Neural progenitor cell (in vitro differentiated cells): ENCODE results near the gene ZNF140. TPM values are rescaled to one million over a fixed set of nuclear protein-coding genes. Genes with fewer than 3 reads are reported as not detected.
A peak's percentile ranks its signal among the peaks of the same experiment; 100 is the strongest.

ENCODE experiments used
- DNase-seq: peaks from one replicate; pipeline ENCODE4 v3.0.0-alpha.2; 2016; ENCODE audit warnings: low spot score
- H2AFZ ChIP-seq: fragments of 200-600 bp; sonication (generic); replicated peaks from 2 replicates; pipeline ENCODE4 v1.6.1; 2016; ENCODE audit warnings: antibody characterized with exemption
- H3F3A ChIP-seq: fragments of 200-600 bp; sonication (generic); 2 replicates; pipeline ENCODE4 v1.6.1; 2016; ENCODE audit warnings: antibody characterized with exemption, low read depth
- H3K27ac ChIP-seq: fragments of 200-600 bp; sonication (generic); 2 replicates; pipeline ENCODE4 v1.5.1; 2016; ENCODE audit warnings: mild to moderate bottlenecking
- H3K27me3 ChIP-seq: fragments of 200-600 bp; sonication (generic); 2 replicates; pipeline ENCODE4 v1.6.1; 2016; ENCODE audit warnings: mild to moderate bottlenecking, moderate library complexity
- H3K36me3 ChIP-seq: fragments of 200-600 bp; sonication (generic); 2 replicates; pipeline ENCODE4 v1.5.1; 2016
- H3K4me1 ChIP-seq: fragments of 200-600 bp; sonication (generic); 2 replicates; pipeline ENCODE4 v1.6.1; 2016; ENCODE audit warnings: mixed run types
- H3K4me2 ChIP-seq: fragments of 200-600 bp; sonication (generic); 2 replicates; pipeline ENCODE4 v1.6.1; 2016
- H3K4me3 ChIP-seq: fragments of 200-600 bp; sonication (generic); 2 replicates; pipeline ENCODE4 v1.5.1; 2016
- H3K79me2 ChIP-seq: fragments of 200-600 bp; sonication (generic); 2 replicates; pipeline ENCODE4 v1.6.1; 2016; ENCODE audit warnings: low read depth
- H3K9ac ChIP-seq: fragments of 200-600 bp; sonication (generic); 2 replicates; pipeline ENCODE4 v1.6.1; 2016
- H3K9me3 ChIP-seq: fragments of 200-600 bp; sonication (generic); 2 replicates; pipeline ENCODE4 v1.5.1; 2016; ENCODE audit warnings: low read depth
- H4K20me1 ChIP-seq: fragments of 200-600 bp; sonication (generic); 2 replicates; pipeline ENCODE4 v1.6.1; 2016; ENCODE audit warnings: low read depth
- H3K27ac Mint-ChIP-seq: 3 replicates; pipeline ENCODE4 v1.8.0; 2021; ENCODE audit warnings: mixed read lengths
- H3K27me3 Mint-ChIP-seq: 2 replicates; pipeline ENCODE4 v1.8.0; 2022; ENCODE audit warnings: low read depth, mild to moderate bottlenecking, inconsistent platforms, moderate library complexity, mixed read lengths; ENCODE audit not compliant: insufficient read depth
- H3K36me3 Mint-ChIP-seq: 3 replicates; pipeline ENCODE4 v1.8.0; 2021; ENCODE audit warnings: mixed read lengths
- H3K4me1 Mint-ChIP-seq: 3 replicates; pipeline ENCODE4 v1.8.0; 2021; ENCODE audit warnings: mixed read lengths
- H3K4me3 Mint-ChIP-seq: 3 replicates; pipeline ENCODE4 v1.8.0; 2021; ENCODE audit warnings: mild to moderate bottlenecking, moderate library complexity, mixed read lengths
- H3K9me3 Mint-ChIP-seq: 3 replicates; pipeline ENCODE4 v1.8.0; 2020; ENCODE audit warnings: mixed read lengths
- CTCF ChIP-seq: fragments of 200-600 bp; sonication (generic); IDR thresholded peaks from 2 replicates; pipeline ENCODE4 v1.5.1; 2017; ENCODE audit warnings: antibody characterized with exemption, mild to moderate bottlenecking
- EZH2 ChIP-seq: fragments of 200-600 bp; sonication (generic); IDR thresholded peaks from 2 replicates; pipeline ENCODE4 v1.6.1; 2017; ENCODE audit warnings: antibody characterized with exemption, mild to moderate bottlenecking, moderate library complexity
- EZH2phosphoT487 ChIP-seq: fragments of 200-600 bp; sonication (generic); IDR thresholded peaks from 2 replicates; pipeline ENCODE4 v1.6.1; 2017; ENCODE audit warnings: antibody characterized with exemption
- total RNA-seq: library from RNA; depleted of rRNA; stranded (reverse); fragments of >200 nt; gene quantifications from 2 replicates; pipeline ENCODE4 v1.2.3, GENCODE V29; 2015; ENCODE audit warnings: low replicate concordance

Gene ZNF140
- total RNA-seq, 1 donor from 2014 or later: 35.3 TPM

- H3K4me3 Mint-ChIP-seq: no peak overlapping the region
- H3K9me3 Mint-ChIP-seq: peaks cover 94% of the 10 kb centered on the region
- peaks cover 3% of the 10 kb centered on the region for H3K27me3 Mint-ChIP-seq
- H3K4me1 Mint-ChIP-seq: no peaks in the 10 kb centered on the region
- Histone ChIP-seq H3K79me2 (peaks cover 61% of the 10 kb centered on the region), H3K27me3 (no peaks in the 10 kb centered on the region), H3K4me1 (no peaks in the 10 kb centered on the region), H3K4me2 (no peak overlapping the region), H3K4me3 (peak overlapping the region; percentile 22), H2AFZ (no peak overlapping the region), H3K36me3 (peaks cover 94% of the 10 kb centered on the region), H4K20me1 (no peaks in the 10 kb centered on the region), H3K9me3 (peaks cover 97% of the 10 kb centered on the region), H3F3A (no peaks in the 10 kb centered on the region), H3K27ac (no peak overlapping the region), H3K9ac (no peak overlapping the region)
- no peak for TF ChIP-seq CTCF
- TF ChIP-seq EZH2: no peak
- no peak for TF ChIP-seq EZH2phosphoT487
- no peak overlapping the region for H3K27ac Mint-ChIP-seq
- no peak for DNase-seq
- peaks cover 92% of the 10 kb centered on the region for H3K36me3 Mint-ChIP-seq
Measured at GRCh38 chr12:133046698-133047097, 34.0 kb upstream of the ZNF140 start.

- H3K9me3 ChIP-seq: peaks cover 97% of the 10 kb centered on the region
- H3K36me3 ChIP-seq: peaks cover 82% of the 10 kb centered on the region
- peaks cover 3% of the 10 kb centered on the region for H3K27me3 ChIP-seq
- TF ChIP-seq EZH2phosphoT487 (no peak), CTCF (no peak), EZH2 (no peak)
- no peak overlapping the region for H3K4me3 ChIP-seq
- H2AFZ ChIP-seq: no peak overlapping the region
- no peaks in the 10 kb centered on the region for H3K4me1 Mint-ChIP-seq
- H3K79me2 ChIP-seq: no peaks in the 10 kb centered on the region
- no peak overlapping the region for H3K4me2 ChIP-seq
- no peaks in the 10 kb centered on the region for H4K20me1 ChIP-seq
- DNase-seq: no peak
- no peak overlapping the region for H3K4me3 Mint-ChIP-seq
- no peak overlapping the region for H3K27ac Mint-ChIP-seq
- H3K27ac ChIP-seq: no peak overlapping the region
- H3K9me3 Mint-ChIP-seq: peaks cover 87% of the 10 kb centered on the region
- H3F3A ChIP-seq: peaks cover 48% of the 10 kb centered on the region
- H3K9ac ChIP-seq: no peak overlapping the region
- peaks cover 8% of the 10 kb centered on the region for H3K27me3 Mint-ChIP-seq
- no peaks in the 10 kb centered on the region for H3K4me1 ChIP-seq
- H3K36me3 Mint-ChIP-seq: peaks cover 83% of the 10 kb centered on the region
Measured at GRCh38 chr12:133057446-133057845, 23.3 kb upstream of the ZNF140 start.

DNA sequence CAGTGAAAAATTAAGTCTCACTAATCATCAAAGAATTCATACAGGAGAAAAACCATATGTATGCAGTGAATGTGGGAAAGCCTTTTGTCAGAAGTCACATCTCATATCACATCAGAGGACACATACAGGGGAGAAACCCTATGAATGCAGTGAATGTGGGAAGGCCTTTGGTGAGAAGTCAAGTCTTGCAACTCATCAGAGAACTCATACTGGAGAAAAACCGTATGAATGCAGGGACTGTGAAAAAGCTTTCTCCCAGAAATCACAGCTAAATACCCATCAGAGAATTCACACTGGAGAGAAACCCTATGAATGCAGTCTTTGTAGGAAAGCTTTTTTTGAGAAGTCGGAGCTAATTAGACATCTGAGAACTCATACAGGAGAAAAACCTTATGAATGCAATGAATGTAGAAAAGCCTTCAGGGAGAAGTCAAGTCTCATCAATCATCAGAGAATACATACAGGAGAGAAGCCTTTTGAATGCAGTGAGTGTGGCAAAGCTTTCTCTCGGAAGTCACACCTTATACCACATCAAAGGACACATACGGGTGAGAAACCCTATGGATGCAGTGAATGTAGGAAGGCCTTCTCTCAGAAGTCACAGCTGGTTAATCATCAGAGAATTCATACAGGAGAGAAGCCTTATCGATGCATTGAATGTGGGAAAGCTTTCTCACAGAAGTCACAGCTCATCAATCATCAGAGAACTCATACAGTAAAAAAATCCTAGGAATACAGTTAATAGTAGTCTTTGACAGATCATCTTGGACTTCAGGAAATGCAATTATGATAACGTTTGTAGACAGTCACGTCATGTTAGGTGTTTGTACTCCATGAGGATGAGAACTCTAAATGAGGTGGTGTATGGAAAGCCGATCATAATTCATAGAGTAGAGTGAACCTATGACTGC is 22.3 kb upstream of the ZNF140 start:
- Histone ChIP-seq H3K9me3 (peaks cover 97% of the 10 kb centered on the region), H3F3A (peaks cover 48% of the 10 kb centered on the region), H2AFZ (no peak overlapping the region), H3K4me1 (no peaks in the 10 kb centered on the region), H3K4me3 (peak overlapping the region; percentile 6), H3K27ac (no peak overlapping the region), H3K4me2 (no peak overlapping the region), H3K9ac (no peak overlapping the region), H3K27me3 (peaks cover 3% of the 10 kb centered on the region), H3K36me3 (peaks cover 72% of the 10 kb centered on the region), H3K79me2 (no peaks in the 10 kb centered on the region), H4K20me1 (no peaks in the 10 kb centered on the region)
- Mint-ChIP-seq H3K4me3 (no peak overlapping the region), H3K27ac (no peak overlapping the region), H3K27me3 (peaks cover 12% of the 10 kb centered on the region), H3K36me3 (peaks cover 83% of the 10 kb centered on the region), H3K4me1 (no peaks in the 10 kb centered on the region), H3K9me3 (peaks cover 88% of the 10 kb centered on the region)
- TF ChIP-seq EZH2phosphoT487 (no peak), EZH2 (no peak), CTCF (no peak)
- DNase-seq: no peak
